Spinal cord (tissue), 10 donors: ENCODE measurements around the gene KRTAP9-3. TPM values are rescaled to one million over a fixed set of nuclear protein-coding genes. Genes with fewer than 3 reads are reported as not detected.
"Not testable (repeated sequence)": the region's sequence is repeated elsewhere in the genome, so short reads cannot be mapped to it uniquely, and the experiment has no call there.

ENCODE experiments used
- DNase-seq, 6 donors: peaks; one replicate each; pipeline versions ENCODE4 v3.0.0 to v3.0.0-alpha.2; 2013 to 2015; ENCODE audit warnings: low spot score in 6 of 6, low read depth in 4 of 6
- H3K27ac ChIP-seq: one replicate; pipeline ENCODE4 v1.5.1; 2013; ENCODE audit warnings: low read depth, low read length, control low read depth
- H3K27me3 ChIP-seq: one replicate; pipeline ENCODE4 v1.6.1; 2013; ENCODE audit warnings: low read length; ENCODE audit not compliant: control insufficient read depth, insufficient read depth
- H3K36me3 ChIP-seq: one replicate; pipeline ENCODE4 v1.6.1; 2013; ENCODE audit warnings: low read length; ENCODE audit not compliant: control insufficient read depth, insufficient read depth
- H3K4me1 ChIP-seq: one replicate; pipeline ENCODE4 v1.6.1; 2013; ENCODE audit warnings: low read length; ENCODE audit not compliant: control insufficient read depth, insufficient read depth
- H3K4me3 ChIP-seq: one replicate; pipeline ENCODE4 v1.5.1; 2013; ENCODE audit warnings: low read depth, low read length, control low read depth
- H3K9me3 ChIP-seq: one replicate; pipeline ENCODE4 v1.6.1; 2013; ENCODE audit warnings: low read length; ENCODE audit not compliant: control insufficient read depth, insufficient read depth
- WGBS: methylation state at CpG from one replicate; pipeline ENCODE4 v1.1.5; 2013; ENCODE audit warnings: missing lambda C conversion rate; ENCODE audit not compliant: insufficient coverage; 5-methylcytosine and 5-hydroxymethylcytosine counted together
- long read RNA-seq, 4 donors: transcript quantifications; one replicate each; lab custom pipeline, GENCODE V29; 2026
- polyA plus RNA-seq, 2 donors: library from polyadenylated mRNA; unstranded; fragments of 120-200 nt; gene quantifications; one replicate each; pipeline ENCODE4 v1.2.1, GENCODE V29; 2013; ENCODE audit not compliant: insufficient read length in 2 of 2
- total RNA-seq, 2 donors: library from RNA; depleted of rRNA in 1 of 2; stranded (reverse); fragments of 120-200 nt in 1 of 2; fragments of >200 nt in 1 of 2; gene quantifications; one replicate each; pipeline versions ENCODE4 v1.2.3 to v1.2.4, GENCODE V29; 2013 to 2014
- donor health status: healthy.

KRTAP9-3 gene
- total RNA-seq (not detected), polyA plus RNA-seq (not detected)
- long read RNA-seq, donor 1: 0 reads
- long read RNA-seq, donor 2: 0 reads
- long read RNA-seq, donor 3: 0 reads
- long read RNA-seq, donor 4: 0 reads

GRCh38 chr17:41232399-41233105, at the start of gene KRTAP9-3:
TSS of gene KRTAP9-3 (plus strand) at chr17:41232449. CDS start at chr17:41232502, 53 bp downstream.
- not testable (repeated sequence) for H3K9me3 ChIP-seq, H3K27me3 ChIP-seq, H3K36me3 ChIP-seq, H3K4me3 ChIP-seq, H3K27ac ChIP-seq, DNase-seq, H3K4me1 ChIP-seq
- 89% methylated on average over 1 of the region's 1 CpG for WGBS

GRCh38 chr17:41184480-41184961, 47.7 kb upstream of the KRTAP9-3 start, which contains the start of gene KRTAP4-1:
TSS of gene KRTAP4-1 (minus strand) at chr17:41184911. CDS start at chr17:41184854, 57 bp downstream.
- no peak for DNase-seq
- Histone ChIP-seq H3K4me3 (no peak within 1 kb of the TSS), H3K27me3 (no peaks in the 10 kb centered on the region), H3K27ac (no peak within 1 kb of the TSS), H3K4me1 (no peaks in the 10 kb centered on the region), H3K36me3 (no peaks in the 10 kb centered on the region), H3K9me3 (no peaks in the 10 kb centered on the region)
- 74% methylated on average over 7 of the region's 9 CpGs for WGBS

GRCh38 chr17:41185001-41185400, 47.2 kb upstream of the KRTAP9-3 start:
- Histone ChIP-seq H3K36me3 (no peaks in the 10 kb centered on the region), H3K4me1 (no peaks in the 10 kb centered on the region), H3K27me3 (no peaks in the 10 kb centered on the region), H3K9me3 (no peaks in the 10 kb centered on the region), H3K27ac (no peak overlapping the region), H3K4me3 (no peak overlapping the region)
- WGBS: 100% methylated on average over 1 of the region's 1 CpG
- no peak for DNase-seq

GRCh38 chr17:41186872-41187271, 45.4 kb upstream of the KRTAP9-3 start:
- 68% methylated on average over 2 of the region's 2 CpGs for WGBS
- Histone ChIP-seq H3K4me1 (no peaks in the 10 kb centered on the region), H3K4me3 (no peak overlapping the region), H3K9me3 (no peaks in the 10 kb centered on the region), H3K27me3 (no peaks in the 10 kb centered on the region), H3K27ac (no peak overlapping the region), H3K36me3 (no peaks in the 10 kb centered on the region)
- DNase-seq: no peak

- not testable (repeated sequence) for H3K27ac ChIP-seq, DNase-seq, H3K36me3 ChIP-seq, H3K27me3 ChIP-seq, H3K9me3 ChIP-seq, H3K4me1 ChIP-seq, H3K4me3 ChIP-seq
- 71% methylated on average over 1 of the region's 1 CpG for WGBS
These were observed 42.4 kb upstream of the KRTAP9-3 start, which contains the start of gene KRTAP9-1 for GRCh38 chr17:41189837-41190318. TSS of gene KRTAP9-1 (plus strand) at chr17:41189887. CDS start at chr17:41189887, 0 bp downstream.

GRCh38 chr17:41190328-41190727, 41.9 kb upstream of the KRTAP9-3 start:
- Histone ChIP-seq H3K4me3 (no peak overlapping the region), H3K27me3 (no peaks in the 10 kb centered on the region), H3K4me1 (no peaks in the 10 kb centered on the region), H3K36me3 (no peaks in the 10 kb centered on the region), H3K27ac (no peak overlapping the region), H3K9me3 (no peaks in the 10 kb centered on the region)
- no peak for DNase-seq
- 84% methylated on average over 3 of the region's 3 CpGs for WGBS

GRCh38 chr17:41196068-41196467, 36.2 kb upstream of the KRTAP9-3 start:
- H3K27me3 ChIP-seq: no peaks in the 10 kb centered on the region
- no peak overlapping the region for H3K4me3 ChIP-seq
- DNase-seq: no peak
- no CpG with 5 or more reads among the region's 1 CpG for WGBS
- no peaks in the 10 kb centered on the region for H3K4me1 ChIP-seq
- no peak overlapping the region for H3K27ac ChIP-seq
- H3K9me3 ChIP-seq: no peaks in the 10 kb centered on the region
- no peaks in the 10 kb centered on the region for H3K36me3 ChIP-seq

- DNase-seq: peak in 1 of 6 donors; percentile 79
- no peaks in the 10 kb centered on the region for H3K9me3 ChIP-seq
- no peaks in the 10 kb centered on the region for H3K36me3 ChIP-seq
- no peaks in the 10 kb centered on the region for H3K27me3 ChIP-seq
- 92% methylated on average over 2 of the region's 5 CpGs for WGBS
- no peaks in the 10 kb centered on the region for H3K4me1 ChIP-seq
- H3K27ac ChIP-seq: no peak overlapping the region
- H3K4me3 ChIP-seq: no peak overlapping the region
These were observed 32.7 kb upstream of the KRTAP9-3 start for GRCh38 chr17:41199421-41200078.

GRCh38 chr17:41211845-41212466, 20.3 kb upstream of the KRTAP9-3 start:
- Histone ChIP-seq H3K27me3 (no peaks in the 10 kb centered on the region), H3K36me3 (no peaks in the 10 kb centered on the region), H3K27ac (no peak overlapping the region), H3K4me3 (no peak overlapping the region), H3K9me3 (no peaks in the 10 kb centered on the region), H3K4me1 (no peaks in the 10 kb centered on the region)
- DNase-seq: peak in 2 of 6 donors; percentile 29 to 56
- WGBS: 50% methylated on average over 1 of the region's 1 CpG
